ENCODE measurements around the gene PTOV1. TPM values are rescaled to one million over a fixed set of nuclear protein-coding genes. Genes with fewer than 3 reads are reported as not detected.

Gene PTOV1
- total and polyA plus RNA-seq, 4 donors: 38.0 to 52.3 (median 41.3) TPM

GRCh38 chr19:49830766-49831165 is 20.2 kb upstream of the PTOV1 start:
- H3K27me3 ChIP-seq (ENCODE audit: control insufficient read depth in 4 of 4, insufficient read depth in 4 of 4, low read length in 3 of 4): no peaks in the 10 kb centered on the region
- no peaks in the 10 kb centered on the region for H3K9me3 ChIP-seq (ENCODE audit: control insufficient read depth in 4 of 4, low read length in 3 of 4)
- H3K4me3 ChIP-seq (ENCODE audit: low read depth in 1 of 3, low read length in 3 of 3): no peak overlapping the region
- H3K36me3 ChIP-seq (ENCODE audit: control insufficient read depth in 4 of 4, insufficient read depth in 3 of 4, low read depth in 1 of 4, low read length in 3 of 4): peaks cover 5 to 48% (median 18%) of the 10 kb centered on the region in 4 donors
- H3K9ac ChIP-seq (ENCODE audit: low read depth in 1 of 2, low read length in 2 of 2): no peak overlapping the region
- H3K4me1 ChIP-seq (ENCODE audit: control insufficient read depth in 4 of 4, insufficient read depth in 4 of 4, low read length in 3 of 4): no peaks in the 10 kb centered on the region
- DNase-seq (ENCODE audit: low spot score): no peak
- TF ChIP-seq CTCF (IDR thresholded peaks at IDR 0.05; ENCODE audit: low read depth, low read length, missing input control): no peak
- TF ChIP-seq RXRA (IDR thresholded peaks at IDR 0.05): no peak
- TF ChIP-seq ZBTB33 (IDR thresholded peaks at IDR 0.05): no peak
- no peak for TF ChIP-seq FOXA1 (IDR thresholded peaks at IDR 0.05)
- TF ChIP-seq NR2F2 (IDR thresholded peaks at IDR 0.05): no peak
- no peak for TF ChIP-seq GABPA (IDR thresholded peaks at IDR 0.05 in 1 of 2, conservative IDR thresholded peaks at IDR 0.05 in 1 of 2)
- TF ChIP-seq YY1 (IDR thresholded peaks at IDR 0.05): no peak
- no peak for TF ChIP-seq SP1 (IDR thresholded peaks at IDR 0.05)
- no peak for TF ChIP-seq HNF4G (IDR thresholded peaks at IDR 0.05)
- TF ChIP-seq FOXA2 (IDR thresholded peaks at IDR 0.05): no peak
- TF ChIP-seq RAD21 (IDR thresholded peaks at IDR 0.05): no peak
- no peak for TF ChIP-seq JUND (IDR thresholded peaks at IDR 0.05)
- TF ChIP-seq TAF1 (conservative IDR thresholded peaks at IDR 0.05): no peak
- TF ChIP-seq HNF4A (conservative IDR thresholded peaks at IDR 0.05): no peak
- TF ChIP-seq REST (IDR thresholded peaks at IDR 0.05): no peak
- WGBS: 95% methylated on average over 12 of the region's 12 CpGs
- H3K27ac ChIP-seq (ENCODE audit: low read depth in 1 of 2, low read length in 2 of 2): no peak overlapping the region

GRCh38 chr19:49831592-49831991 is 19.4 kb upstream of the PTOV1 start:
- Histone ChIP-seq H3K27me3 (ENCODE audit: control insufficient read depth in 4 of 4, insufficient read depth in 4 of 4, low read length in 3 of 4) (no peaks in the 10 kb centered on the region), H3K4me3 (ENCODE audit: low read depth in 1 of 3, low read length in 3 of 3) (no peak overlapping the region), H3K9me3 (ENCODE audit: control insufficient read depth in 4 of 4, low read length in 3 of 4) (no peaks in the 10 kb centered on the region), H3K36me3 (ENCODE audit: control insufficient read depth in 4 of 4, insufficient read depth in 3 of 4, low read depth in 1 of 4, low read length in 3 of 4) (peaks cover 5 to 53% (median 19%) of the 10 kb centered on the region in 4 donors), H3K27ac (ENCODE audit: low read depth in 1 of 2, low read length in 2 of 2) (no peak overlapping the region), H3K9ac (ENCODE audit: low read depth in 1 of 2, low read length in 2 of 2) (no peak overlapping the region), H3K4me1 (ENCODE audit: control insufficient read depth in 4 of 4, insufficient read depth in 4 of 4, low read length in 3 of 4) (no peaks in the 10 kb centered on the region)
- WGBS: 95% methylated on average over 8 of the region's 8 CpGs
- DNase-seq (ENCODE audit: low spot score): no peak
- TF ChIP-seq FOXA1 (IDR thresholded peaks at IDR 0.05): no peak
- TF ChIP-seq GABPA (IDR thresholded peaks at IDR 0.05 in 1 of 2, conservative IDR thresholded peaks at IDR 0.05 in 1 of 2): no peak
- TF ChIP-seq RAD21 (IDR thresholded peaks at IDR 0.05): no peak
